GM18951 (cell line): ENCODE data around the gene ITGB1BP1.

Experiments
- POLR2A ChIP-seq: IDR thresholded peaks from 4 replicates; pipeline ENCODE4 v1.6.1; 2011; ENCODE audit warnings: mild to moderate bottlenecking; ENCODE audit not compliant: insufficient read length, insufficient read depth; ENCODE audit errors: extremely low read depth
- in situ Hi-C: fragments of 300-500 bp; cut with MboI; formaldehyde crosslinking; loops from one replicate; pipeline ENCODE4 v1.12.0; 2022; ENCODE audit warnings: low sequenced_read_pairs, mixed read lengths, inconsistent platforms; ENCODE audit not compliant: unreplicated experiment

ITGB1BP1 gene

GRCh38 chr2:9418746-9419145 is 4.6 kb downstream of the ITGB1BP1 start:
- in situ Hi-C loops = no loop called here
- TF ChIP-seq POLR2A = no peak

GRCh38 chr2:9417725-9418124 is 5.6 kb downstream of the ITGB1BP1 start:
- TF ChIP-seq POLR2A = no peak
- in situ Hi-C loops = no loop called here

GRCh38 chr2:9416962-9417316 is 6.4 kb downstream of the ITGB1BP1 start:
- in situ Hi-C loops = no loop called here
- no peak for TF ChIP-seq POLR2A

- in situ Hi-C loops = no loop called here
These were observed 6.9 kb downstream of the ITGB1BP1 start for GRCh38 chr2:9416267-9416961.

GRCh38 chr2:9415516-9416169 is 7.7 kb downstream of the ITGB1BP1 start:
- TF ChIP-seq POLR2A = no peak
- in situ Hi-C loops = no loop called here

More at GRCh38 chr2:9416267-9416961, 6.9 kb downstream of the ITGB1BP1 start:
- no peak for TF ChIP-seq POLR2A

- TF ChIP-seq POLR2A = no peak
- in situ Hi-C loops = no loop called here
These were observed 10.5 kb downstream of the ITGB1BP1 start for GRCh38 chr2:9412781-9413180.

GRCh38 chr2:9410108-9410507 is 13.2 kb downstream of the ITGB1BP1 start:
- no peak for TF ChIP-seq POLR2A
- in situ Hi-C loops = no loop called here

- TF ChIP-seq POLR2A = no peak
- in situ Hi-C loops = no loop called here
These were observed 14.6 kb downstream of the ITGB1BP1 start for GRCh38 chr2:9408641-9409151.

- no peak for TF ChIP-seq POLR2A
- in situ Hi-C loops = no loop called here
These were observed 15.9 kb downstream of the ITGB1BP1 start for GRCh38 chr2:9407363-9407811.

- TF ChIP-seq POLR2A = no peak
These were observed 16.6 kb downstream of the ITGB1BP1 start for GRCh38 chr2:9406529-9407362.

GRCh38 chr2:9405636-9406035 is 17.7 kb downstream of the ITGB1BP1 start:
- no peak for TF ChIP-seq POLR2A
- in situ Hi-C loops = no loop called here

More at GRCh38 chr2:9406529-9407362, 16.6 kb downstream of the ITGB1BP1 start:
- in situ Hi-C loops = no loop called here

- in situ Hi-C loops = no loop called here
- TF ChIP-seq POLR2A = no peak
These were observed 18.9 kb downstream of the ITGB1BP1 start for GRCh38 chr2:9404451-9404850.

- in situ Hi-C loops = no loop called here
- TF ChIP-seq POLR2A = no peak
These were observed 19.4 kb downstream of the ITGB1BP1 start for GRCh38 chr2:9403924-9404323.
